SHP77 (cell line): ENCODE measurements around the gene AUTS2.

Experiments
- DNase-seq, 2 experiments: peaks; one replicate each; lab custom pipeline; 2025; lab: John Stamatoyannopoulos, UW

Gene AUTS2

DNA sequence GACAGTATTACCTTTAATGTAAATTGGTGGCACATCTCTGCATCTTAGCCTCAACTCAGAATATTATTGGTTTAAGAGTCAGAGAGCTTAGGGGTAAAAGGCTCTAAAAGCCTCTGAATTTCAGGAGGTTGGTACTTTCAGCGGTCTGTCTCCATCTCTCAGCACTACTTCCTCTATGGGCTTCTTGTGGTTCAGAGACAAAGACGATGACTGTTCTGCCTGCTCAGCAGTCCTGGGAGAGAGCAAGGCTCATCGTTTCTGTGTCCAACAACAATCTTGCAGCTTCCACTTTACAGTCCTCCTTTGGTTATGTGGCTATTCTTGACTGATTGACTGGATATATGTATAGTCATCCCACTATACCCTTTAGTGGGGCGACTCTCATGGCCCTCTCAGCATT lies 394.7 kb downstream of the AUTS2 start:
- no peak for DNase-seq

DNA sequence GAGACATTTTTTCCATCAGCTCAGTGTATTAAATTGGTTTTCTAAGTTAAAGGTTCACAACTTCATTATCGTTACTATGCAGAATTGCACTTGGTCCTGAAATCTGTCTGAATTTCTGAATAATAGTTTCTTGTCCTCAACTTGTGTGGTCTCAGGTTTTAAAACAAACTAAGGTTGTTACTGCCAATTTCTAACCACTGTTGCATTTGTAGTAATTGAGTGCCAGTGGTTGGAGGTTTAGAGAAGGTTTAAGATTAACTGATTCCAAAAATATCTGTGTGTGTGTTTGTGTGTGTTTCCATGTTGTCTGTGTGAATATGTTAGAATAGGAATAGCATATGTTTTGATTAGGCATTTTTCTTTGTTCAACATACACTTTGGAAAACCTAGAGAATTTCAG lies 395.9 kb downstream of the AUTS2 start:
- no peak for DNase-seq

DNA sequence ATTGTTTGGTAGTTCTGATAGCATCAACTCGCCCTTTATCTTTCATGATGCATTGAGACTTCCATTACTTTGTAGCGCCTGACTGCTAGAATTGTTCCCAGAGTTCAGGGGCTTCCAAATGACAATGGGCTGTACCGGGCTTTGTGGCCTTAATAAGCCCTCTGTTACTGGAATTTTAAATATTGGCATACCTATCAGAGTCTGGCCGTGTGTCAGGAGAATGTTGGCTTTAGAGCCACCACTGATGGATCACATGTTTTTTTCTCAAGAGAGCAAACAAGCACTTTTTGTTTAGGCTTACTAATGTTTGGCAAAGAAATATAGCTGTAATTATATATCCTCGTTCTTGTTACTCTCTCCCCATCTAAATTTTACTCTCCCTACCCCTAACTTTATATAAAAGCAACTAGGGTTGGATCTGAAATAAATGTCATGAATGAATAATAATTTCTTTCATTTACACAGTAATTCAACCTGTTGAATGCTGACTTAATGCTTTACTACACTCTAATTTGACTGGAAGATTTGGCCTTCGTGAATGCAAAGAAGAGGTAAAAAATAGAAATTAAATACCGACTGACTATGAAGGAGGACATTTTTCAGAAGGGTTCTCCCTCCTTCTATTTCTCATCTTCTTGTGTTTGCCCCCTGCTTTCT lies 396.7 kb downstream of the AUTS2 start:
- no peak for DNase-seq

DNA sequence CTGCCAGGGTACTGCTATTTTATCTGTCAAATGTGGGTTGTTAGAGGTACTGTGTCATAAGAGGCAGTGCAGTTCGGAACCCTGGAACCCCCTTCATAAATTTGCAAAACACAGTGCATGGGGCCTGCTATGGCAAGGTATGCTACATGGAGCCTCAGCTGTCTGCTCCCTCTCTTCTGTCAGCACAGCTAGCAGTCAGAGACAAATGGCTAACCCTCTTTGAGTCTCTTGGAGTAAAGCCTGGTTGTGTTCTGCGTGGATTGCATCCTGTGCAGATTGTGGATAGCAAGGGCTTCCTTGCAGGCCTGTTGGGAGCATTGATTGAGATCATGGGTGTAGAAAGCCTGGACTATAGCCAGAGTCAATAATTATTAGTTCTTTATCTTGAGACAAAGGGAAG lies 397.8 kb downstream of the AUTS2 start:
- DNase-seq, result no peak

DNA sequence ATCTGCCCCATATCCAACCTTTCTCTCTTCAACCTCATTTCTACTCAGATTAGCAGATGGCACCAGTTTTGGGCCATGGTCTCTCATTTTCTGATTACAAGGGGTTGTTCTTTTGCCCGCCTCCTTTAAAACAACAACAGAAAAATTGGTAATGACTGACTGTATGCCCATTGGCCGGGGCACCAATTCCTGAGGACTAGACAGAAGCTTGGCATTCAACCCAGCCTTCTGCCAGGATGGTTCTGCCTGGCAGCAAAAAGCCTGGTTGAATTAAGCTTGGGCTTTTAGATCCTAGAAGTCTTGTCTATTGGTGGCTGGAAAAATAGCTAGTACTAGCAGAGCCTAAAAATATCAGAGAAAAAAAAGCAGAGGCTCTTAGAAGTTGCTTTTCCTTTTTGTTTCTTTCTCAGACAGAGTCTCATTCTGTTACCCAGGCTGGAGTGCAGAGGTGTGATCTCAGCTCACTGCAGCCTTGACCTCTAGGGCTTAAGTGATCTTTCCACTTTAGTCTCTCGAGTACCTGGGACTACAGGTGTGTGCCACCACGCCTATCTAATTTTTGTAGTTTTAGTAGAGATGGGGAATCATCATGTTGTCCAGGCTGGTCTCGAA lies 402.6 kb downstream of the AUTS2 start:
- DNase-seq, result no peak

DNA sequence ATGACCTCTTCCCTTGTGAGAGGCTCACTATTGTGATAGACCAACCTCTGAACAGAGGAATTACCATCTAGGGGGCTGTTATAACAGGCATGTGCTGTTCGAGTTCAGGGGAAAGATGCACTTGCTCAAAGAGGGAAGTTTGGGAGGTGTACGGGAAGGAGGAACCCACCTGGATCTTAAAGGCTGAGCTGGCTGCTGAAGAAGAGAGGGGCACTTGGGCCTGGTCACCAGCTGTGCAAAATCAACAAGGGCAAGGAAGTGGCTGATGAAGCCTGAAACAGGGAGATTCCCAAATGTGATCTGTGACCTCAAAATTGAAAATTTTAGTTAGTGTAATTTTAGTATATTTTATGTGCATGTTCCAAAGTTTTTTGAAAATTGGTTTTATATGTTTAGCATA lies 407.2 kb downstream of the AUTS2 start:
- no peak for DNase-seq

DNA sequence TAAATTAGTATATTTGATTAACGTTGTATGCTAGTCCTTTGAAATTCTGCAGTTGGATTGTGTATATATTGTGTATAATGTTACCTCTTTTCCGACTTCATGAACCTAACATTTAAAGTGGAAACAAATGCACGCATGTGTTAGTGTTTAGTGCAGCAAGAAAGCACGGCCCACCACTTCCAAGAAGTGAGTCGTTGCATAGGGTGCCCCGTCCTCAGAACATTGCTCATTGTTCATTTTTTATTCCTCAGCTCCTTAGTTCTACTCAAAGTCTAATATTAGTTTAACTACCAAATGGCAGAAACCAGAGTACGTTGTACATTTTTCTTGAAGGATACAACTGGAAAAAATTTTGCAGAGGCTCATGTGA lies 407.6 kb downstream of the AUTS2 start:
- no peak for DNase-seq

DNA sequence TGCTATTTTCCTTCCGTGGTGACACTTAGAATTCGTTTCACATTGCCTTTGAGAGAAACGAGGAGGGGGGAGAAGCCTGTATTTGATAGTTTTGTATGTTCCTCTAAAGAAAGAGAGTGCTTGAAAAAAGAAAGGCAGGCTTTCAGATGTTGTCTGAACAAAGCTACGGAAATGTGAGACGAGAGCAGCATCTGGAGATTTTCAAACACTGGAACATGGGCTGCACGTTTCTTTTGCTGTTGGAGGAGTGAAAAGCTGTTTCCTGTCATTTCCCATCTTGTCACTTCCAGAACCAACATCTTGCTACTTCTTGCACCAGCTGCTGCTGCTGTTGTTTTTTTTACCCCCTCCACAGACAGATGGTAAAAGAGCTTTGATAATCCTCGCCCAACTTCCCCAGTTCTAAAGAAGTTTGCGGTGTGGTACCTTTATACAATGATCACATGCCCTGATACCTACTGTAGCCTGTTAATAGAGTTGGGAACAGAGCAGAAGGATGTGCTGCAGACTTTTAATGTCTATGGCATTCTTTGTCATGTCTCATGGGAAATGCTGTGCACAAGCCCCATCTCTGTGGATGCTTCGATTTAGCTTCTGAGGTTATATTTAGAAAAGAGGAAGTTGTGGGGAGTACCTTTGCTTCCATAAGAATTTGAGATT lies 408.1 kb downstream of the AUTS2 start:
- DNase-seq, result no peak

DNA sequence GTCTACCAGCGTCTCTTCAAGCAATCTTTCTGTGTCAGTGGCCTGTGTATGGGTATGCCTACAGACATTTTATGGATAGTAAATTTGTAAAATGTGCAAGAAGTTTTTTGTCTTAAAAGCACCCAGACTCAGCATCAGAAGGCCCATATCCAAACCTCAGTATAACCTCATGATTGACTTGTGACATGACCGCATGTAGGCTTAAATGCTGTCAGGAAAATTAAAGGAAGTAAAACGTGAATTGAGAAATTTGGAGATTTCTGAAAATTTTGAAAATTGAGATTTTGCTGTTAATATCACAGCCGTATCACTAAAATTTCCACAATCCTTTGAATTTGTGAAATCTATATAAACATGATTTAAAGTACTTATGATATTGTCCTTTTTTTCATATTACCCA lies 410.2 kb downstream of the AUTS2 start:
- DNase-seq, result no peak

DNA sequence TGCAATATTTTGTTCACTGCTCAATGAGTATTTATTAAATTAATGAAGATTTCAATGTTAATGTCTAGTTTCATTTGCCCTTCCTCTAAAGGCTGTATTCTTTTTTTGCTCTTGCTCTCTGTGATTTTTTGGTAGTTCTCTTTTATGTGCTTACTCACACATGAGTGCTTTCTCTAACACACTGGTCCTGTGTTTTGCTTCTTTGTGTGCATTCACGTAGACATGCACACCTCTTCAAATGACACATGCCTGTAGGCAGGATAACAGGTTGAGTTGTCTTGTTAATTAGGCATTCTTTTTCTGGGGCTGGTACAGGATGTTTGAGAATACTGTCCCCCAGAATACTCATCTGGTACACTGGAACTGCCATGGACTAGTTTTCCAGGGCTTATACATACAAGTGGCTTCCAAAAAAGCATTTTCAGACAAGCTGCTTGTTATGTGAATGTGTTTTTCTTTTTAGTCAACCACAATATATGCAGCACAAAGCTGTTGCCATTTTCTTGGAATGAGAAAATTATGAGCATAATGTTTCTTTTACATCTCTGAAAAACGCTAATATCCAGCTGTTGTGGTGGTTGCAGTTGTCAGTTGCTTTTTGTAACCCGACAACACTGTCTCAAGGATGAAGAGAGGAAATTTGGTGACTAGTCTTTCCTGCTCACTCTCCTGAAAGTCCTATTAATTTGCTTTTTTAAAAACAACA lies 416.4 kb downstream of the AUTS2 start:
- no peak for DNase-seq

DNA sequence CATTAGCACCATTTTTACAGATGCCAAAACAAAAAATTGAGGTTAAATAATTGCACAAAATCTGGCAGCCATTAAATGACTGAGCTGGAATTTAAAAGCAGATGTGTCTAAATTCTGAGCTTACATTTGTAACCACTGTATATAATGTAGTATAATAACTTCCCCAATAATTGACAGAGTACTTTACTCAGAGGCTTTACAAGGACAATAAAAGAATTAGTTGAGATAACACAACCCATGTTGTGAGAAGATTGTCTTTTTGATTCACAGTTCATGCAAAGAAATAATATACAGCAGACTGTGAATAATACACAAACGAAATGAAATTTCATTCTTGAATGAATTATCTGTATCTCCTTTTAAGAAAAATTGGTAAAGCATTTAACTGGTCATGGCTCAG lies 417.1 kb downstream of the AUTS2 start:
- DNase-seq, result no peak

DNA sequence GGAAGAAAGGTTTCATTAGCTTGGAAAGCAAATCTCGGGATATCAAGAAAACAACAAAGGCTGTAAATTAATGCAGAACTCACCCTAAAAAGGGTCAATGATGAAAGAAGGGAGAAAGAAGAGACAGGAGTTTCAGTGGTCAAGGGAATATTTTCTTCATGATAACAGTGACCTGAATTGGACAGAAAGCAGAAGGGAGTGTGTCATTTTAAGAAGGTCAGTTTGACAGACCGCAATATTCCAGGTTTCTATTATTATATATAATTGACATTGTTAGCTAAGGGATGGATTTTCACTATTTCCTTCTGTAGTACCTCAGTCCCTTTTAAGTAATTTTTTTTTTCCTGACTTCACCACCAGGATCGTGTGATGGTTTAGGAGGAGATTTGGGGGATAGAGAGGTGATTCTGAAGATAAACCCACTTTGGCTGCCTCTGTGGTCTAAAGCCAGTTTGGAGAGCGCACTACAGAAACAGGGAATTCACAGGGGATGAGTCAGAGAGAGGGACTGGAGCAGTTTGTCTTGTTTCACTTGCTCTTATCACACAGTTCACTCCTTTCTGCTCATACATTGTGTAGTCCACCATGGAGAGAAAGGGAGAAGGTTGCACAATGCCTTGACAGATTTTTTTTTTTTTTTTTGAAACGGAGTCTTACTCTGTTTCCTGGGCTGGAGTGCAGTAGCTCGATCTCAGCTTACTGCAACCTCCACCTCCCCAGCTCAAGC lies 417.9 kb downstream of the AUTS2 start:
- DNase-seq, result no peak

DNA sequence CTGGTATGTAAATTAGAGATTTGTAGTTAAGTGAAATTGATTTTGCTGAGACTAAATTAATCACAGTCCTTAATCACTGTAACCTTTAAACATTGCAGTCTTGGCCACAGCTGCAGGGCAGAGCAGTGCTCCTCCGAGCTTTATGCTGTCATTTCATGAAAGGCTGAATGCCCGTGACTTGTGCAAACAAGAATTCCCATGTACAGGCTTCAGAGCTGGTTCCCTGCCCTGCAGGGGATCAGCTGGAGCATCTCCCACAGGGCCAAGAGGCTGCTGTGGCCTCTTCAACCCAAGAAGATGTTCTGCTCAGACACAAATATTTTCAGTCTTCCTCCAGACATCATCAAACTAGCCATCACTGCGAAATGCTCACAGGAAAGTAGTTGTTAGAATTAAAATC lies 419.1 kb downstream of the AUTS2 start:
- DNase-seq, result no peak

DNA sequence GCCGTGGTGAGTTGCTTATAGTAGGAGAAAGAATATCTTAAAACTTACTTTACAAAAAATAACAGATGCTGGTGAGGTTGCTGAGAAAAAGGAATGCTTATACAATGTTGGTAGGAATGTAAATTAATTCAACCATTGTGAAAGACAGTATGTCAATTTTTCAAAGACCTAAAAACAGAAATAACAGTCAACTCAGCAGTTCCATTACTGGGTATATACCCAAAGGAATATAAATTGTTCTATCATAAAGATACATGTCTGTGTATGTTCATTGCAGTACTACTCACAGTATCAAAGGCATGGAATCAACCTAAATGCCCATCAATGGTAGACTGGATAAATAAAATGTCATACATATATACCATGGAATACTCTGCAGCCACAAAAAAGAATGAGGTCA lies 420.4 kb downstream of the AUTS2 start:
- no peak for DNase-seq

DNA sequence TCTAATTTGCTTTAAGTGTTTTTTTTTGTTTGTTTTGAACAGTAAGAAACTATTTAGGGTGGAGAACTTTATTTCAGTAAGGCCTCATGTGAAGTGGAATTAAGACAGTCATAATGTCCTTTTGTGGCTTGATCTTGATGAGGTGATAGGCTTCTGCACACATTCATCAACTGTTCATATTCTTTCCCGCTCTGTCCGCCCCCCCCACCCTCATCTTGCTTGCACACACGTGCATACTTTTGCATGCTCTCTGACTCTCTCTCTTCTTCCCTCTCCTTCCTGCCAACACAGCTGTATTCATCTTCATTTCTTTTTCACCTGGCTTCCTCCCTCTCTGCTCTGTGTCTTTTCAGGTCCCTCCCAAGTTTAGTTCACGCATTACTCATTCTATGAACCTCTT lies 429.6 kb downstream of the AUTS2 start:
- DNase-seq, result no peak

DNA sequence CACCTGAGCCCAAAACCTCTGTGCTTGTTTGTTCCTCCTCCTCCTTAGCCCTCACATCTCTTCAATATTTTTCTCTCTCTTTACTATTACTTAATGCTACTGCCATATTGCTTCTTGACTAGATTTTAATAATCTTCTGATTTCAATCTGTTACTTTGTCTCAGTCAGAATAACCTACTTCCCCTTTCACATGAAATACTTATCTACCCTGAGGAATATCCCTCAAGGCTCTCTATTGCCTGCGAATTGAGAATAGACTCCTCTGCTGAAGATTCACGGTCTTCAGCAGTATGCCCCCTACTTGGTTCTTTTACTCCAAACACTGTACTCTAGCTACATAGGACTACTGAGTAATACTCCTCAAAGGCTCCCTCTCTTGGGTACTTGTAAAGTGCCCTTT lies 430.3 kb downstream of the AUTS2 start:
- DNase-seq, result no peak

DNA sequence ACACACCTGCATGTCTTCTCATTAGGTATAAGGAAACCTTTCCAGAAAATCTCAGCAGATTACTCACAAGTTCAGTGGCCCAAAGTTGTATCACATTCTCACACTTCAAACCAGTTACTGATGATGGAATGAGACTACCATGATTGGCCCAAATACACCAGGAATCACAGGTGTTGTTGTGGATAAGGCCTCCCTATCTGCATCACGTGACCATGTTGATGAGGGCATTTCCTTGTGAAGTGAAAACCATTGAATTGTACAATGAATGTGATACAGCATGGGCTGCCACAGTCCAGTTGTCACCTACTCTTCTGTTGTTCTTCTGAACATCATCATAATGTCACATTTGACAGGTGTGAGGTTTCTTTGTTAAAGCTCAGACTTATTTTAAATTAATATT lies 431.7 kb downstream of the AUTS2 start:
- no peak for DNase-seq

DNA sequence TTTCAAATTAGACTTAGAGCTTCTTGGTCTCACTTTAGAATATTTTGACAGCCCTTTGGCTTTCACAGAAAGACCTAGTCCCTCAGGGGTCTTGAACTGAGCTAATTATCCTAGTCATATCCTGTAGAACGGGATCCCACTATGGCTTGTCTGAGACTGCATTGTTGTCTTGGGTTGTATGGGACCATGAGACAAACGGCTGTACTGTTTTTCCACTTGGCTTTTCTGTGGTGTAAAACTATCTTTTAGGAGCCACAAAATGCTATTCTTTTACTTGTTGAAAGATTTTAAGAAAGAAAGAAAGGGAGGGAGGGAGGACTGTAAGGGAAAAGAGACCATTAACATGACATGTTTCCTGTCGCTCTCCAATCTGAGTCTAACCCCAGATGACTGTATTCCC lies 432.5 kb downstream of the AUTS2 start:
- no peak for DNase-seq

DNA sequence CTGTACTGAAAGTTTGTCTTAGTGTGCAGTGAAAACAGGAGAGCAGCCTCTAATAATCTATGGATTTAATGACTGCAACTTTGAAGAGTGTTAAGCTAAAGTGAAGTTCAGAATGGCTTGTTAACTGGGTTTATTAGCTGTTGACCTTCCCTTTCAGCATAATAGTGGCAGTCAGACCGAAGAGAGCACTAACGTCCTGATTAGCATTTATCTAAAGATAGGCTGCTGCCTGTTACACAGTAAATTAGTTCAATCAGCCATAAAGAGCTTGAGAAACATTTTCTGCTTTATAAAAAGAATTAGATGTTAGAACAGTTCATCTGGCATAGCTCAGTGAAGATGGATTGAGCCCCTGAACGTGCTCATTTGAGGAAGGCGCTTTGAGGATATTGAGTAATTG lies 433.0 kb downstream of the AUTS2 start:
- no peak for DNase-seq

DNA sequence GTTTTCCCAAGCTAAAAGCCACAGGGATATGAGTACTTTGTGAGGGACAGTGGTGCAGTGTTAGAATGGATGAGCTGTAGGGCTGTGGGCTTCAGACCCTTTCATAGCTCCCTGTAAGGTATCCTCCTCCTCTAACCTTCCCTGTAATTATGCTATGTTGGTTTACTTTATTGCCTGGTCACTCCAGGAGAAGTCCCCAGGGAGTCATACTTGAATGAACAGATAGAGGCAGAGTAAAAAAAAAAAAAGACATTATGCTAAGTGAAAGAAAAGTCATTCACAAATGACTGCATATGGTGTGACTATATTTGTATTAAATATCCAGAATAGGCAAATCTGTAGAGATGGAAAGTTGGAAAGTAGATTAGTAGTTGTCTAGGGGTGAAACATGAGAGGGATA lies 434.4 kb downstream of the AUTS2 start:
- DNase-seq, result no peak

DNA sequence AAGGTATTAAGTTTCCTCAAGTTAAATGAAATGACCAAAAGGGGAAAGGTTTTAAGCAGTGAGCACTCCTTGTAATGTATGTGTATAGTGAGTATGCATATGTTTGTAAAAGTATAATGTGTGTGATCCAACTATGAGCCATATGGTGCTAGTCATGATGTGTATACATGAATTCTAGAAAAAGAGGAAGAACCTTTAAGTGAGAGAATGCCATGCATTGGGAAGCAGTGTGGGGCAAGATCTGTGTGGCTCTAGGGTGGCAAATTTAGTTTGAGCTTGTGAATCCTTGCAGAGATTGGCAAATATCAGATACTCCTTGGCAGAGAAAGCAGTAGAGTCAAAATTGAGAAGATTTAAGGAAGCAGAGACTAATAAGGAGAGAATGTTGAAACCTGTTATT lies 435.0 kb downstream of the AUTS2 start:
- DNase-seq, result no peak

DNA sequence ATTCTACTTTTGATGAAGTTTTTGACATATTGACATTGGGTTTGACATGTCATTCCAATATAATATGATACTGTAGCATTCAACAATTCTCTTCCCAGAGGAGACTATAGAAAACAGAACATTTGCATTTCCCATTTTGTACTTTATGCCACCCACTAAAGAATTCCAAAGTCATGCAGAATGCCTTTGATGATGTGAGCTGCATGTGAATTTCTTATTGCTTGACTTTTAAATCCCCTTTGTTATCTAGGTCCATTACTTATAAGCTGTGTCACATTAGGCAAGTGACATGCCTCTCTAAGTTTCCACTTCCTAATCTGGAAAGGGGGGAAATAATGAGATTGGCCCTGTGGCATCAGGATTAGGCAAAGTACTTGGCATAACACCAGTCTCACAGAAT lies 436.7 kb downstream of the AUTS2 start:
- DNase-seq, result no peak

DNA sequence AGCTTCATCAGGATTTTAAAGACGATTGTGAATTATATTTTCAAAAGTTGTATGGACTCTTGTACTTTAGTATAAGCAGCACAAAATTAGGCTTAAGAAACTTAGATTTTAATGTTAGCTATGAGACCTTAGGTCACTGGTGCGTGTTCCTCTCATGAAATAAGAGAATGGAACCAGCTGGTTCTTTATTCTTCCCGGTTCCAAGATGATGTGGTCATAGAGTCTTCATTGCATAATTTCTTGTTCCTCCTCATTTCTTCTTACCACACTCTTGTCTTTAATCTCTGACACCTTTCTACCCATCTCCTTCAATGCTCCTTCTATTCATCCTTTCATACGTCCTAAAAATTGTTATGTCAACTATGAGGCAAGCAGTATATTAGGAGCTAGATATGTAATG lies 437.2 kb downstream of the AUTS2 start:
- no peak for DNase-seq
